GM12801 (cell line): ENCODE measurements around the gene NIFK.

Experiments
- TF ChIP-seq, protein P1 (sequence below): IDR thresholded peaks from one replicate; pipeline ENCODE4 v1.5.1; 2011; ENCODE audit warnings: control low read depth; ENCODE audit not compliant: insufficient read length; ENCODE audit errors: extremely low read depth

The NIFK gene

DNA sequence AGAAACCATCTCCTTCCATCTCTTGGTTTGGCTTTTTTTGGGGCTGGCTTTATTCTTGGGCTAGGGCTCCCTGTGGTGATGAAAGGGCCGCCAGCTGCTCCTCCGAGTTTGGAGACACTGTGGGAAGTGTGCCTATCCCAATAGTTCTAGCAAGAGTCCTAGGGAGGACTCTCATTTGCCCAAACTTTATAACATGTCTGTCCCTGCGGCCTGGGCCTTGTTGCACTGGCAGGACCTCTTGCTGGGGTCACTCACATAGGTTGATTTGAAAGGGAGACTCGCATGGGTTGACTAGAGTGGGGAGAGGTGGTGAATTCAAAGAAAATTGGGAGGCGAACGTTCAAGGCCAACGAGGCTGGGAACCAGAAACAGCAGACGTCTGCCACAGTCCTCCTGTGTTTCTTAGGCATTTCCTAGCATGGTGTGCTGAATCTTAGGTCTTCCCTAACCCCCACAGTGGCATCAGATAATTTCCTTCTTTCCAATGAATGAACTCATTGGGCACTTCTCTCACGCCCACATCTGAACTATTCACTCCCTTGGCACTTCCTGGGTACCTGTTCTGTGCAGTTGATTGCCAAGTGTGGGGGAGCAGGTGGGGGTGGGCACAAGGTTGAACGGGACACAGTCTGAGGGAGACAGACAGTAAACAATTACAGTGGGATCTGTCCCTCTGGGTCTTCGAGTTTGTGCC is 26.8 kb downstream of the NIFK start:
- TF ChIP-seq, protein P1, sequence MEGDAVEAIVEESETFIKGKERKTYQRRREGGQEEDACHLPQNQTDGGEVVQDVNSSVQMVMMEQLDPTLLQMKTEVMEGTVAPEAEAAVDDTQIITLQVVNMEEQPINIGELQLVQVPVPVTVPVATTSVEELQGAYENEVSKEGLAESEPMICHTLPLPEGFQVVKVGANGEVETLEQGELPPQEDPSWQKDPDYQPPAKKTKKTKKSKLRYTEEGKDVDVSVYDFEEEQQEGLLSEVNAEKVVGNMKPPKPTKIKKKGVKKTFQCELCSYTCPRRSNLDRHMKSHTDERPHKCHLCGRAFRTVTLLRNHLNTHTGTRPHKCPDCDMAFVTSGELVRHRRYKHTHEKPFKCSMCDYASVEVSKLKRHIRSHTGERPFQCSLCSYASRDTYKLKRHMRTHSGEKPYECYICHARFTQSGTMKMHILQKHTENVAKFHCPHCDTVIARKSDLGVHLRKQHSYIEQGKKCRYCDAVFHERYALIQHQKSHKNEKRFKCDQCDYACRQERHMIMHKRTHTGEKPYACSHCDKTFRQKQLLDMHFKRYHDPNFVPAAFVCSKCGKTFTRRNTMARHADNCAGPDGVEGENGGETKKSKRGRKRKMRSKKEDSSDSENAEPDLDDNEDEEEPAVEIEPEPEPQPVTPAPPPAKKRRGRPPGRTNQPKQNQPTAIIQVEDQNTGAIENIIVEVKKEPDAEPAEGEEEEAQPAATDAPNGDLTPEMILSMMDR, result no peak

- TF ChIP-seq, protein P1, result no peak
Observed at GRCh38 chr2:121707920-121708361, 28.7 kb downstream of the NIFK start.

- TF ChIP-seq, protein P1, result no peak
Observed at GRCh38 chr2:121707344-121707919, 29.2 kb downstream of the NIFK start.

- TF ChIP-seq, protein P1, result no peak
Observed at GRCh38 chr2:121705958-121706357, 30.7 kb downstream of the NIFK start.

GRCh38 chr2:121705390-121705789 is 31.3 kb downstream of the NIFK start:
- TF ChIP-seq, protein P1, result no peak

GRCh38 chr2:121699421-121700333 is 37.0 kb downstream of the NIFK start:
- TF ChIP-seq, protein P1, result no peak

GRCh38 chr2:121698318-121698930 is 38.3 kb downstream of the NIFK start:
- TF ChIP-seq, protein P1, result no peak
